ENCODE results near the gene UGT3A2.
A peak's percentile ranks its signal among the peaks of the same experiment; 100 is the strongest.
"Not testable (repeated sequence)": the region's sequence is repeated elsewhere in the genome, so short reads cannot be mapped to it uniquely, and the experiment has no call there.

Gene UGT3A2

DNA sequence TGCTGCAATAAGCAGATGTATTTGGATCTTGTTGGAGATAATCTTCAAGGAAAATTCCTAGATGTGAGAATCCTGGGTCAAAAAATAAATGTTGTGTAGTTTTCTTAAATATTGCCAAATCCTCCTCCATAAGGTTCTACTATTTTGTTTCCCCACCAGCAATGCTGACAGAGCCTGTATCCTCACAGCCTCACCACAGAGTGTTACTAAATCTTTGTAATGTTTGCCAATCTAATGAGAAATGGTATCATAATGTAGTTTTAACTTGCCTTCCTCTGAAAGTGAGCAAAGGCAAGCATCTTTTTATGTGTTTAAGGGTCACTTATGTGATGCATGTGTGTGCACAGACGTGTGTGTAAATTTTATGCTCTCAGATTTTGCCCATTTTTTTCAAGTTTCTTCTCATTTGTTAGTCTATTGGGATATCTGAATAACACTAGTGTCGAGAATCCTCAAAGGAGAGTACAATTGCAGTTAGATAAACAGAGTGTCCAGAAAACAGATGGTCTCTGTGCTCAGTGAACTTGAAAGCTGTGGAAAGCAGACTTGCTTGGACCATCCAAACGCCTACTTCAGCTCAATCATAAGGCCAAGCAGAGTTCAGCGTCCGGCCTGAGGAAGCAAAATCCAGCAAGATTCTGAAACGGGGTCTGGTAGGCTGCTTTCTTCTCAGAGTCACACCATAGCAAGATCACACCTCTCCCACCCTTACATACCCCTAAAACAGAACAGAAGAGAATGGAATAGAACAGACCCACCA, 39.8 kb downstream of the UGT3A2 start:
- ATAC-seq = no peak
- TF ChIP-seq ZNF70 (CRISPR knock-in tag; IDR thresholded peaks at IDR 0.05) (no peak), ZC3H10 (CRISPR knock-in tag; IDR thresholded peaks at IDR 0.05) (no peak), TCF4 (CRISPR knock-in tag; IDR thresholded peaks at IDR 0.05; ENCODE audit: borderline replicate concordance) (no peak), ISL1 (CRISPR knock-in tag; IDR thresholded peaks at IDR 0.05) (no peak), ESRRG (CRISPR knock-in tag; IDR thresholded peaks at IDR 0.05) (no peak), TOX (CRISPR knock-in tag; IDR thresholded peaks at IDR 0.05; ENCODE audit: borderline replicate concordance) (no peak), SNAI2 (CRISPR knock-in tag; IDR thresholded peaks at IDR 0.05) (no peak), RARB (CRISPR knock-in tag; IDR thresholded peaks at IDR 0.05) (no peak), BACH2 (CRISPR knock-in tag; IDR thresholded peaks at IDR 0.05; ENCODE audit: borderline replicate concordance) (no peak), PPARA (CRISPR knock-in tag; IDR thresholded peaks at IDR 0.05; ENCODE audit: borderline replicate concordance) (no peak)
- TF ChIP-seq, protein P1, sequence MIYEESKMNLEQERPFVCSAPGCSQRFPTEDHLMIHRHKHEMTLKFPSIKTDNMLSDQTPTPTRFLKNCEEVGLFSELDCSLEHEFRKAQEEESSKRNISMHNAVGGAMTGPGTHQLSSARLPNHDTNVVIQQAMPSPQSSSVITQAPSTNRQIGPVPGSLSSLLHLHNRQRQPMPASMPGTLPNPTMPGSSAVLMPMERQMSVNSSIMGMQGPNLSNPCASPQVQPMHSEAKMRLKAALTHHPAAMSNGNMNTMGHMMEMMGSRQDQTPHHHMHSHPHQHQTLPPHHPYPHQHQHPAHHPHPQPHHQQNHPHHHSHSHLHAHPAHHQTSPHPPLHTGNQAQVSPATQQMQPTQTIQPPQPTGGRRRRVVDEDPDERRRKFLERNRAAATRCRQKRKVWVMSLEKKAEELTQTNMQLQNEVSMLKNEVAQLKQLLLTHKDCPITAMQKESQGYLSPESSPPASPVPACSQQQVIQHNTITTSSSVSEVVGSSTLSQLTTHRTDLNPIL (CRISPR knock-in tag; IDR thresholded peaks at IDR 0.05; ENCODE audit: low read depth) = no peak
- TF ChIP-seq, protein P2, sequence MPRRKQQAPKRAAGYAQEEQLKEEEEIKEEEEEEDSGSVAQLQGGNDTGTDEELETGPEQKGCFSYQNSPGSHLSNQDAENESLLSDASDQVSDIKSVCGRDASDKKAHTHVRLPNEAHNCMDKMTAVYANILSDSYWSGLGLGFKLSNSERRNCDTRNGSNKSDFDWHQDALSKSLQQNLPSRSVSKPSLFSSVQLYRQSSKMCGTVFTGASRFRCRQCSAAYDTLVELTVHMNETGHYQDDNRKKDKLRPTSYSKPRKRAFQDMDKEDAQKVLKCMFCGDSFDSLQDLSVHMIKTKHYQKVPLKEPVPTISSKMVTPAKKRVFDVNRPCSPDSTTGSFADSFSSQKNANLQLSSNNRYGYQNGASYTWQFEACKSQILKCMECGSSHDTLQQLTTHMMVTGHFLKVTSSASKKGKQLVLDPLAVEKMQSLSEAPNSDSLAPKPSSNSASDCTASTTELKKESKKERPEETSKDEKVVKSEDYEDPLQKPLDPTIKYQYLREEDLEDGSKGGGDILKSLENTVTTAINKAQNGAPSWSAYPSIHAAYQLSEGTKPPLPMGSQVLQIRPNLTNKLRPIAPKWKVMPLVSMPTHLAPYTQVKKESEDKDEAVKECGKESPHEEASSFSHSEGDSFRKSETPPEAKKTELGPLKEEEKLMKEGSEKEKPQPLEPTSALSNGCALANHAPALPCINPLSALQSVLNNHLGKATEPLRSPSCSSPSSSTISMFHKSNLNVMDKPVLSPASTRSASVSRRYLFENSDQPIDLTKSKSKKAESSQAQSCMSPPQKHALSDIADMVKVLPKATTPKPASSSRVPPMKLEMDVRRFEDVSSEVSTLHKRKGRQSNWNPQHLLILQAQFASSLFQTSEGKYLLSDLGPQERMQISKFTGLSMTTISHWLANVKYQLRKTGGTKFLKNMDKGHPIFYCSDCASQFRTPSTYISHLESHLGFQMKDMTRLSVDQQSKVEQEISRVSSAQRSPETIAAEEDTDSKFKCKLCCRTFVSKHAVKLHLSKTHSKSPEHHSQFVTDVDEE (CRISPR knock-in tag; IDR thresholded peaks at IDR 0.05) = no peak
- TF ChIP-seq, protein P3, sequence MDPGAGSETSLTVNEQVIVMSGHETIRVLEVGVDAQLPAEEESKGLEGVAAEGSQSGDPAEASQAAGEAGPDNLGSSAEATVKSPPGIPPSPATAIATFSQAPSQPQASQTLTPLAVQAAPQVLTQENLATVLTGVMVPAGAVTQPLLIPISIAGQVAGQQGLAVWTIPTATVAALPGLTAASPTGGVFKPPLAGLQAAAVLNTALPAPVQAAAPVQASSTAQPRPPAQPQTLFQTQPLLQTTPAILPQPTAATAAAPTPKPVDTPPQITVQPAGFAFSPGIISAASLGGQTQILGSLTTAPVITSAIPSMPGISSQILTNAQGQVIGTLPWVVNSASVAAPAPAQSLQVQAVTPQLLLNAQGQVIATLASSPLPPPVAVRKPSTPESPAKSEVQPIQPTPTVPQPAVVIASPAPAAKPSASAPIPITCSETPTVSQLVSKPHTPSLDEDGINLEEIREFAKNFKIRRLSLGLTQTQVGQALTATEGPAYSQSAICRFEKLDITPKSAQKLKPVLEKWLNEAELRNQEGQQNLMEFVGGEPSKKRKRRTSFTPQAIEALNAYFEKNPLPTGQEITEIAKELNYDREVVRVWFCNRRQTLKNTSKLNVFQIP (CRISPR knock-in tag; IDR thresholded peaks at IDR 0.05; ENCODE audit: borderline replicate concordance, low read depth) = no peak

DNA sequence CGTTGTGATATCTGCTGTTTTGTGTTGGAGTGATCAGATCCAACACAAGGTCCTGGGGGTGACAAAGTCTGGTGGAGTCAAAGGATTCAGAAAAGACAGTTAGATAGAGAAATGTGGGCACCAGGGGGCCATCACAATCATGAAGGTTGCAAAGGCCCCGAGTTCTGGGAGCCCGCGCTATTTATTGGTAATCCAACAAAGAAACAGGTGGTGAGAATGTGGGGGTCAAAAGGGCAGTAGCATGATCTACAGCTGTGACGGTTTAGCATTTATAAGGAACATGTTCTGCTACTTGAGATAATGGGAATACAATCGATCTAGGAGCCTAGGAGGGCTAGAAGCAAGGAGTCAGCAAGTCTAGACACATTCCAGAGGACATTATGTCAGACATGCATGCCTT, 44.4 kb downstream of the UGT3A2 start:
- not testable (repeated sequence) for ATAC-seq

DNA sequence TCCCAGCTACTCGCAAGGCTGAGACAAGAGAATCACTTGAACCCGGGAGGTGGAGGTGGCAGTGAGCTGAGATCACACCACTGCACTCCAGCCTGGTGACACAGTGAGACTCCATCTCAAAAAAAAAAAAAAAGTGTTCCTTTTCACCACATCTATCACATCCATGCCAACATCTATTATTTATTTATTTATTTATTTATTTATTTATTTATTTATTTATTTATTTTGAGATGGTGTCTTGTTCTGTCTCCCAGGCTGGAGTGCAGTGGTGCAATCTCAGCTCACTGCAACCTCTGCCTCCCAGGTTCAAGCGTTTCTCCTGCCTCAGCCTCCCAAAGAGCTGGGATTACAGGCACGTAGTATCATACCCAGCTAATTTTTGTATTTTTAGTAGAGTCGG, 47.1 kb downstream of the UGT3A2 start:
- ATAC-seq = not testable (repeated sequence)

DNA sequence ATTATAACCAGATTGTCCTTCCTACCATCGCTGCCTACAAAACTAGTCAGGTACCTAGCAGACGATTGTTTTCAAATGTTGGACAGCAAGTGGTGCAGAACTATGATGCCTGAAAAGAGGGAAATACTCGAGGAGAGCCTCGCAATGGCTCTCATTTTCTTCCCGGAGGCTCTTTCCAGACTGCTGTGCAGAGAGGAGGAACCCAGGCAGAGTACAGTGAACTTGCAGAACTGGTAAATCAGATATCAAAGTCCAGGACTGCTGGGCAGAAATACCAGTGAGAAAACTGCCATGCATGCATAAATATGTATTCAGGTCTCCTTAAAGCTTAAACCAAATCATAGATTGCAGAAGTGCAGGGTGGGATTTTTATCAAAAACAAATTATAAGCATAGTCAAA, 49.1 kb downstream of the UGT3A2 start:
- no peak for TF ChIP-seq ZC3H10 (CRISPR knock-in tag; IDR thresholded peaks at IDR 0.05)
- no peak for TF ChIP-seq ESRRG (CRISPR knock-in tag; IDR thresholded peaks at IDR 0.05)
- TF ChIP-seq CSDC2 (CRISPR knock-in tag; IDR thresholded peaks at IDR 0.05) = no peak
- no peak for TF ChIP-seq ZFP30 (CRISPR knock-in tag; IDR thresholded peaks at IDR 0.05)
- TF ChIP-seq TCF4 (CRISPR knock-in tag; IDR thresholded peaks at IDR 0.05; ENCODE audit: borderline replicate concordance) = no peak
- no peak for TF ChIP-seq ZNF70 (CRISPR knock-in tag; IDR thresholded peaks at IDR 0.05)
- TF ChIP-seq, protein P3 (CRISPR knock-in tag; IDR thresholded peaks at IDR 0.05; ENCODE audit: borderline replicate concordance, low read depth) = no peak
- no peak for TF ChIP-seq BACH2 (CRISPR knock-in tag; IDR thresholded peaks at IDR 0.05; ENCODE audit: borderline replicate concordance)
- TF ChIP-seq OSR1 (CRISPR knock-in tag; IDR thresholded peaks at IDR 0.05) = no peak
- TF ChIP-seq TOX (CRISPR knock-in tag; IDR thresholded peaks at IDR 0.05; ENCODE audit: borderline replicate concordance) = no peak
- TF ChIP-seq PPARA (CRISPR knock-in tag; IDR thresholded peaks at IDR 0.05; ENCODE audit: borderline replicate concordance) = no peak
- TF ChIP-seq ISL1 (CRISPR knock-in tag; IDR thresholded peaks at IDR 0.05) = no peak
- TF ChIP-seq ARNTL (CRISPR knock-in tag; IDR thresholded peaks at IDR 0.05; ENCODE audit: borderline replicate concordance, low read depth) = no peak
- no peak for ATAC-seq

DNA sequence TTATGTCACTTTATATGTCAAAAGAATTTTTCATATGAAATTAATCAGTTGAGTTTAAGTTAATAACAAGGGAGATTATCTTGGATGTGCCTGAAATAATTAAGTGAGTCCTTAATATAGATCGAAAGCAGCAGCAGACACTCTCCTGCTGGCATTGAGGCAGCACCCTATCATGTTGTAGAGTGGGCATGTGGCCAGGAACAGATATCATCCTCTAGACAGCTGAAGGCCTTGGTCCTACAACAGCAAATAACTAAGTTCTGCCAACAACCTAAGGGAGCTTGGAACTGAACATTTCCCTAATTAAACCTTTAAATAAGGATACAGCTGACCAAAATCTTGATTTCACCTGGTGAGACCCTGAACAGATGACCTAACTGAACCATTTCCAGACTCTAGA, 49.7 kb downstream of the UGT3A2 start:
- TF ChIP-seq TCF4 (CRISPR knock-in tag; IDR thresholded peaks at IDR 0.05; ENCODE audit: borderline replicate concordance) (0 out of 2 replicates have a peak, but pooled peaks have one; percentile 28), ZC3H10 (CRISPR knock-in tag; IDR thresholded peaks at IDR 0.05) (no peak)
- ATAC-seq = no peak

Measured in SK-N-SH treated with all-trans-retinoic acid at 6 μM for 48 hours (cell line).